Measurements from ENCODE around the gene TPSD1.
"Not testable (repeated sequence)": the region's sequence is repeated elsewhere in the genome, so short reads cannot be mapped to it uniquely, and the experiment has no call there.

Gene TPSD1

DNA sequence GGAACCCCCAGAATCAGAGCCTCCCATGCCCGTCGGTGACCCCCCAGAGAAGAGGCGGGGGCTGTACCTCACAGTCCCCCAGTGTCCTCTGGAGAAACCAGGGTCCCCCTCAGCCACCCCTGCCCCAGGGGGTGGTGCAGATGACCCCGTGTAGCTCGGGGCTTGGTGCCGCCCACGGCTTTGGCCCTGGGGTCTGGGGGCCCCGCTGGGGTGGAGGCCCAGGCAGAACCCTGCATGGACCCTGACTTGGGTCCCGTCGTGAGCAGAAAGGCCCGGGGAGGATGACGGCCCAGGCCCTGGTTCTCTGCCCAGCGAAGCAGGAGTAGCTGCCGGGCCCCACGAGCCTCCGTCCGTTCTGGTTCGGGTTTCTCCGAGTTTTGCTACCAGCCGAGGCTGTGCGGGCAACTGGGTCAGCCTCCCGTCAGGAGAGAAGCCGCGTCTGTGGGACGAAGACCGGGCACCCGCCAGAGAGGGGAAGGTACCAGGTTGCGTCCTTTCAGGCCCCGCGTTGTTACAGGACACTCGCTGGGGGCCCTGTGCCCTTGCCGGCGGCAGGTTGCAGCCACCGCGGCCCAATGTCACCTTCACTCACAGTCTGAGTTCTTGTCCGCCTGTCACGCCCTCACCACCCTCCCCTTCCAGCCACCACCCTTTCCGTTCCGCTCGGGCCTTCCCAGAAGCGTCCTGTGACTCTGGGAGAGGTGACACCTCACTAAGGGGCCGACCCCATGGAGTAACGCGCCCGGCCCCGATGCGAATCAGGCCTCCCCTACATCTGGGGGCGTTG is 34.8 kb upstream of the TPSD1 start:
- in situ Hi-C loops (cut with MboI; ENCODE audit: low sequenced_read_pairs), result no loop called here

GRCh38 chr16:1221628-1222552 is 34.0 kb upstream of the TPSD1 start:
- in situ Hi-C loops (cut with MboI; ENCODE audit: low sequenced_read_pairs), result no loop called here

DNA sequence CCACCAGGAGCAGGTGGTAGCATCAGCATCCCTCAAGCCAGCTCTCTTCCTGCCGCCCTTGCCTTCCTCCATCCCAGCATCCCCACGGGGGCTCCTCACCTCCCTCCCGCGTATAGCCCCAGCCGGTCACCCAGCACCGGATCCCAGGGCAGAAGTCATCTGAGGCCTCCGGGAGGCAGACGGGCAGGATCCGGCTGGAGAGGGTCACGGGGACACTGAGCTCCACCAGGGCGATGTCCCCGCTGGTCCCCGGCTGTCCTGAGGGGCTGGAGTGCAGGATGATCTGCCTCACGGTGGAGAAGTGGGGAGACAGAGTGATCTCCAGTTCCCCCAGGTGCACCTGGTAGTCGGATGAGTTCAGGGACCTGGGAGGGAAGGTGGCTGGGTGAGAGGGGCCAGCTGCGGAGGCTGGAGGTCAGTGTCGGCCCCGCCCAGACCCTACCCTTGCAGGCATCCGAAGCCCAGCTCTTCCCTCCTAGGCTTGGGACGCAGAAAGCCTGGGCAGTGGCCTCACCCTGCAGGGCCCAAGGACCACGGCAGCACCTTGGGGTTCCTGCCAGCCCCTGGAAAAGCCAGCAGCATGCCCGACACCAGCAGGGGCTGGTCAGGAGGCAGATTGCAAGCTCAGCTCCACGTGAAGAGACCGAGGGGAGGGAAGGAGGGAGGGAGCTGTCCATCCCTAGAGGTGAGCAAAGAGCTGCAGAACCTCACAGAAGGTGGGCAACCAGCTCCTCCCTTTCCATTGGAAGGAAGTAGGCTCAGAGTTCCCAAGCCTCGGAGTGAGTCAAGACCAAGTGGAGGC is 33.1 kb upstream of the TPSD1 start:
- in situ Hi-C loops (cut with MboI; ENCODE audit: low sequenced_read_pairs), result no loop called here

DNA sequence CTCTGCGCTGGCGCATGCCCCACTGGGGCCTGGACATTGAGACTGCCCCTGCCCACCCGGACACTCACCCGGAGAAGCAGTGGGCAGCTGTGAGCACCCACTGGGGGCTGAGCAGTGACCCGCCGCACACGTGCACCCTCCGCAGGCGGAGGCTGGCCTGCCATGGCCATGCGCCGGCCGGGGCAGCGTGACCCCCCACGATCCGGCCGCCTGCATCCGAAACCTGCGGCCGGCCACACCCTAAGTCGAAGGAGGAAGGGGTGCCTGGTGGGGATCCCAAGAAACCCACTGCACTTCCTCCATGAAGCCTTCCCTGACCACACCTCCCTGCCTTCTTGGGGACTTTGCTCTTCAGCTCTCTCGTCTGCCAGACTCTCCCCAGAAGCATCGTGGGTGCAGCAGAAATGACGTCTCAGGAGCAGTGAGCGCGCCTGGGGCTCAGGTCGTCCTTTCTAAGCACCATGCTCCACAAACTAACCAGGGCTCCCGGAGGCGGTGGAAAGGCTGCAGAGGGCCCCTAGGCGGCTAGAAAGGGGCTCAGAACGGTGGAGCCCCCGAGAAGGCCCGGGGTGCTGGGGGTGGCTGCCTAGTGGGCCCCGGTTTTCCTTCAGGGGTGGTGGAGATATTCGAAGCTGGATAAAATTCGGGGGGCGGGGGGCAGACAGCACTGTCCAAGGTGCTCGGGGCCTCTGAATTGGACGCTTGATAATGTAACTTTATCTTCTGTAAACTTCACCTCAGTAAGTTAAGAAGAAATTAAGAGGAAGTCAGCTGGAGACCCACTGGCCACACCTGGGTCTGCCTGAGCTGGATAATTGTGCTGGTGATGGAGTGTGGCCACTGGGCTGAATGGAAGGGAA is 32.3 kb upstream of the TPSD1 start:
- in situ Hi-C loops (cut with MboI; ENCODE audit: low sequenced_read_pairs), result no loop called here

DNA sequence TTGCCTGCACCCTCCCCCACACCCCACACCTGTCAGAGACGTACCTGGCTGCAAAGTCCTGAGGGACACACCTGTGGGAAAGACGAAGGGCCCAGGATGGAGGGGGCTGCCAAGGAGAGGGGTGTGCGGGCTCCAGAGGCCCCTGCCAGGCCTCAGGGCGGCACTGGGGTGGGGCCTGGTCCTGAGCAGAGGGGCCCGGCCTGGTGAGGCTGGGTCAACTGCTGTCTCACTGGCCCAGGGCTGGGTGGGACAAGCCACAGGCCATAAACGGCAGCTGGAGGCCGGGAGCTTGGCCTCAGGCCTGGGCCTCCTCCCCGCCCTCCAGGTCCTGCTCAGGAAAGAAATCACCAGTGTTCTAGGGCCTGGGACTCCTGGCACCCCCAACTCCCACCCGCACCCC is 31.3 kb upstream of the TPSD1 start:
- in situ Hi-C loops (cut with MboI; ENCODE audit: low sequenced_read_pairs), result no loop called here

- in situ Hi-C loops (cut with MboI; ENCODE audit: low sequenced_read_pairs), result no loop called here
These were observed 30.8 kb upstream of the TPSD1 start, which contains the start of gene TPSG1 for GRCh38 chr16:1225051-1225451. Gene TPSG1 (minus strand): TSS chr16:1225268. CDS start chr16:1225252, 16 bp downstream.

DNA sequence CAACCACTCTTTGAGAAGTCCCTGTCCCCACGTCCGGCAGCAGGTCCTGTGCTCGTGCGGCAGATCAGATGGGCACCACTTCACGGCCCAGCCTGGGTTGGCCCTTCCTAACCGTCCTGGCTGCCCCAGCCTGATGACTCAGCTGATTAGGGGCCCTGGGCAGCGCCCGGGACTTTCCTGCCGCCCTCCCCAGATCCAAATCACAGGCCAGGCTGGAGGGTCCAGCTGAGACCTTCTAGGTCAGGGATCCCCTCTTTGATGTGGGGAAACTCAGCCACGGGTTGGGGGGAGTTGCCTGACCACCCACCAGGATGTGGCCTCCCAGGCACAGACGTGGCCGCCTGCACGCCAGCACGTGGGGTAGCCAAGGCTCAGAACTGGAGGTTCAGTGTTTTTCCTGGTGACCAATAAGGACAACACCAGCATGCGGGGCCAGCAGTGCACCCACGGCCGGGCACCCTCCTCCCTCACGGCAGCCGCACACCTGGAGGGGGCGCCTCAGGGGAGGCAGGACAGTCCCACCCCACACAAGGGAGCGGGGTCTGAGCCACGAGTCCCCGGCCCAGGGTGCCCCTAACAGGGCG is 30.0 kb upstream of the TPSD1 start:
- in situ Hi-C loops (cut with MboI; ENCODE audit: low sequenced_read_pairs), result not testable (repeated sequence)

- in situ Hi-C loops (cut with MboI; ENCODE audit: low sequenced_read_pairs), result not testable (repeated sequence)
These were observed 29.2 kb upstream of the TPSD1 start for GRCh38 chr16:1226692-1227091.

DNA sequence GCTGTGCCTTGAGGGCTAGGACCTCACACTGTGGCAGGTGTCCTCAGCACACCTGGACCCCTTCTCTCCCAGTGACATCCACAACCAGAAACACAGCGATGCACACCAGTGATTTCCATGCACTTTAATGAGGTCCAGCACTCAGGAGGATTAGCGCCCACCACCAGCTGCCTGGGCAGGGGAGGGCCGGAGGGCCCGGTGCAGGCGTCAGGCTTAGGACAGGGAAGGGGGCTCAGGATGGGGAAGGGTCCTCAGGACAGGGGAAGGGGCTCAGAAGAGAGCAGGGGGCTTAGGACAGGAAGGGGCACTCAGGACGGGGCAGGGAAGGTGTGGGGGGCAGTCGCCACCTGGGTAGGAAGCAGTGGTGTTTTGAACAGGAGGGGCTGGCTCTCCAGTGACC is 27.6 kb upstream of the TPSD1 start:
- in situ Hi-C loops (cut with MboI; ENCODE audit: low sequenced_read_pairs), result not testable (repeated sequence)

DNA sequence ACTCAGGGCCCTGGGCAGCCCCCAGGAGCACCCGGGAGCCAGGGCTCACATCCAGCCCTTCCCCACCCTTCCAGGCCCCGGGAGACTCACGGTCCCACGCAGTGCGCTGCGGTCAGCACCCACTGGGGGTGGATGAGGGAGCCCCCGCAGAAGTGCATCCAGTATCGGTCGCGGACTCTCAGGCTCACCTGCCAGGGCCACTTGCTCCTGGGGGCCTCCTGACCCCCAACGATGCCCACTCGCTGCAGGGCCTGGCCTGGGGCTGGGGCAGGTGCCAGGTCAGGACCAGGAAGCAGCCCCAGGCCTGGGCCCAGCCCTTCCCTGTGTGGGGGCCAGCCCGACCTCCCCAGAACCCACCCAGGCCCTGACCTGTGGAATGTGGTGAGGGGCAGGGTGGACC is 26.4 kb upstream of the TPSD1 start:
- in situ Hi-C loops (cut with MboI; ENCODE audit: low sequenced_read_pairs), result not testable (repeated sequence)

GRCh38 chr16:1230084-1230470 is 25.8 kb upstream of the TPSD1 start, which contains the start of gene TPSB2:
Gene TPSB2 (minus strand): TSS chr16:1230184. CDS start chr16:1229951, 233 bp downstream.
- in situ Hi-C loops (cut with MboI; ENCODE audit: low sequenced_read_pairs), result not testable (repeated sequence)

DNA sequence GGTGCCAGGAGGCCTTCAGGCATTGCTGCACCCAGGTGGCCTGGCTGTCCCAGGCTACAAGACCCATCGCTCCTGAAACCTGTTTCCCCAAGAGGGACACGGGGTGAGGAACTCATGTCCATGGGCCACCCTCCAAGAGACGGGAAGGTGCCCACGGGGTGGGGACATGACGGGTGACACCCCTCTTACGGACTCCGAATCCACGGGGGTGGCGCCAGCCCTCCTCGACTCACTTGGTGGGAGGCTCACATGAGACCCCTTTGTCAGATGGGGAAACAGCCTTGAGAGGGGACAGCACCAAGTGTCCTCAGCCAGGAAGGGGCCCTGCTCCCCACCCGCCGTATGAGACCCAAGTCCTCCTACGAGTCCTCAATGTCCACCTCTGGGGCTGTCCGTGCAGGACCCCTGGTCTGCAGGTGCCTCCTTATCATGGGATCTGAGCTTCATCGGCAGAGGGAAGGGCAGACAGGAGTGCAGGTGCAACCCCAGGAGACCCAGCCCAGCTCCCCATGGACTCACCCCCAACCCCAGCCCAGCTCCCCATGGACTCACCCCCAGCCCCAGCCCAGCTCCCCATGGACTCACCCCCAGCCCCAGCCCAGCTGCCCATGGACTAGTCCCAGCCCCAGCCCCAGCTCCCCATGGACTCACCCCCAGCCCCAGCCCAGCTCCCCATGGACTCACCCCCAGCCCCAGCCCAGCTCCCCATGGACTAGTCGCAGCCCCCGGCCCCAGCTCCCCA is 25.2 kb upstream of the TPSD1 start:
- in situ Hi-C loops (cut with MboI; ENCODE audit: low sequenced_read_pairs), result not testable (repeated sequence)

GRCh38 chr16:1231301-1231700 is 24.6 kb upstream of the TPSD1 start:
- in situ Hi-C loops (cut with MboI; ENCODE audit: low sequenced_read_pairs), result not testable (repeated sequence)

GRCh38 chr16:1232049-1232748 is 23.7 kb upstream of the TPSD1 start:
- in situ Hi-C loops (cut with MboI; ENCODE audit: low sequenced_read_pairs), result not testable (repeated sequence)

- in situ Hi-C loops (cut with MboI; ENCODE audit: low sequenced_read_pairs), result not testable (repeated sequence)
These were observed 19.2 kb upstream of the TPSD1 start for GRCh38 chr16:1236659-1237058.

DNA sequence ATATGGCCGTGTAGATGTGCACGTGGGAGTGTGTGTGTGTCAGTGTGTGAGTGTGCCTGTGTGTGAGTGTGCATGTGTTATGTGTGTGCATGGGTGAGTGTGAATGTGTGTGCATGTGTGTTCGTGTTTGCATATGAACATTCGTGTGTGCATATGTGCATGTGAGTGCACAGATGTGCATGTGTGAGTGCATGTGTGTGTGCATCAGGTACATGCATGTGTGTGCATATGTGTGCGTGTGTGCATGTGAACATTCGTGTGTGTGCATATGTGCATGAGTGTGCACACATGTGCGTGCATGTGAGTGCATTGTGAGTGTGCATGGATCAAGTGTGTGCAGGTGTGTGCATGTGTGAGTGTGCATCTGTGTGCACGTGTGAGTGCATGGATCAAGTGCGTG is 17.9 kb upstream of the TPSD1 start:
- in situ Hi-C loops (cut with MboI; ENCODE audit: low sequenced_read_pairs), result no loop called here

DNA sequence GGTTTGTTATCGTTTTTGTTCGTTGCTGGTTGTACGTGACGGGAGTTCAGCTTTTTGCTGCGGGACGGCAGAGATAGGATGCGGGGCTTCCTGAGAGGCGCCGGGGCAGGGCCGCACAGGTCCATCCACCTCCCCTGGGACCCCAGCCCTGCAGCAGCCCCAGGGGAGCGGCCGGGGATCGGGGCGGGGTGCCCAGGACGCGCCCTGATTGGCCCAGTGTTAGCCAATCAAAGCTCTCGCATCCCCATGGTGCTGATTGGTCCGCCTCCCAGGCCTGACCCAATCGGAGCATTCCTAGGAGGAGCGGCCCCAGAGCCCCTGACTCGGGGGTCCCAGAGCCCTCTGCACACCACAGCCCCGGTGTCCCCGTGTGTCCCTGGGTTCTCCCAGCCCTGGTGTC is 17.0 kb upstream of the TPSD1 start:
- in situ Hi-C loops (cut with MboI; ENCODE audit: low sequenced_read_pairs), result not testable (repeated sequence)

DNA sequence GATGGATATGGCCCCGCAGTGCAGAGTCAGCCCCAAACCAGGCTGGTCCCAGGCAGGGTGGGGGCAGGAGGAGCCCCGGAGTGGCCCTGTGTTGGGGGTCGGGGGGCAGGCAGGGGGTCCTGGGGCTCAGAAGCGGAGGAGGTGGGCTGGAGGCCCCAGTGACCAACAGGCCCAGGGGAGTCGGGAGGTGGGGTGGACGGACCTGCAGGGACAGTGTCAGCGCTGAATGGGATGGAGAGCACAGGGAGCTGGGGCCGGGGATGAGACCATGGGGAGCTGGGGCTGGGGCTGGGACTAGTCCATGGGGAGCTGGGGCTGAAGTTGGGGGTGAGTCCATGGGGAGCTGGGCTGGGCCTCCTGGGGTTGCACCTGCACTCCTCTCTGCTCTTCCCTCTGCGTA is 16.3 kb upstream of the TPSD1 start:
- in situ Hi-C loops (cut with MboI; ENCODE audit: low sequenced_read_pairs), result not testable (repeated sequence)
